WI38 (cell line): Measurements from ENCODE around the gene ECM2.
A peak's percentile ranks its signal among the peaks of the same experiment; 100 is the strongest.

Experiments
- H3K4me3 ChIP-seq: 2 replicates; pipeline ENCODE4 v1.5.1; 2011; ENCODE audit warnings: low read depth, mild to moderate bottlenecking, control low read depth, low read length
- TF ChIP-seq, protein P1 (sequence below): IDR thresholded peaks from 2 replicates; pipeline ENCODE4 v1.5.1; 2012; ENCODE audit warnings: low read depth, mild to moderate bottlenecking, control low read depth, low read length

The ECM2 gene

DNA sequence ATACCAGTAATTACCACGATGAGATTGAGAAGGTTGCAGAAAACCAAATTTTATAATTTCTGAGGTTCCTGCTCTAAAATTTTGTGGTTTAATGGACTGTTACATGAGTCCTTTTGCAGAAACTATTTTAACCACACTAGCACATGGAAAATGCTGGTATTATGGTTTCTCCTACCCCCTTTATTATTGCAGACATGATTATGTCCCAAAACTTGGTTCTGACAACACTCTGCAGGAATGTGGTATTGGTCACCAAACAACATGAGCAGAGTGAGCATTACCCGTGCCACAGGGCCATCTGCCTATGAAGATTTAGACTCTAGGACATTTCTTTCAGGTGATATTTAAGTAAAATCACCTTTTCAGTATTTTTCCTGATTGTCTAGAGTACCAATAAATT, 2.8 kb upstream of the ECM2 start:
- H3K4me3 ChIP-seq, result no peak overlapping the region
- TF ChIP-seq, protein P1, sequence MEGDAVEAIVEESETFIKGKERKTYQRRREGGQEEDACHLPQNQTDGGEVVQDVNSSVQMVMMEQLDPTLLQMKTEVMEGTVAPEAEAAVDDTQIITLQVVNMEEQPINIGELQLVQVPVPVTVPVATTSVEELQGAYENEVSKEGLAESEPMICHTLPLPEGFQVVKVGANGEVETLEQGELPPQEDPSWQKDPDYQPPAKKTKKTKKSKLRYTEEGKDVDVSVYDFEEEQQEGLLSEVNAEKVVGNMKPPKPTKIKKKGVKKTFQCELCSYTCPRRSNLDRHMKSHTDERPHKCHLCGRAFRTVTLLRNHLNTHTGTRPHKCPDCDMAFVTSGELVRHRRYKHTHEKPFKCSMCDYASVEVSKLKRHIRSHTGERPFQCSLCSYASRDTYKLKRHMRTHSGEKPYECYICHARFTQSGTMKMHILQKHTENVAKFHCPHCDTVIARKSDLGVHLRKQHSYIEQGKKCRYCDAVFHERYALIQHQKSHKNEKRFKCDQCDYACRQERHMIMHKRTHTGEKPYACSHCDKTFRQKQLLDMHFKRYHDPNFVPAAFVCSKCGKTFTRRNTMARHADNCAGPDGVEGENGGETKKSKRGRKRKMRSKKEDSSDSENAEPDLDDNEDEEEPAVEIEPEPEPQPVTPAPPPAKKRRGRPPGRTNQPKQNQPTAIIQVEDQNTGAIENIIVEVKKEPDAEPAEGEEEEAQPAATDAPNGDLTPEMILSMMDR, result no peak

DNA sequence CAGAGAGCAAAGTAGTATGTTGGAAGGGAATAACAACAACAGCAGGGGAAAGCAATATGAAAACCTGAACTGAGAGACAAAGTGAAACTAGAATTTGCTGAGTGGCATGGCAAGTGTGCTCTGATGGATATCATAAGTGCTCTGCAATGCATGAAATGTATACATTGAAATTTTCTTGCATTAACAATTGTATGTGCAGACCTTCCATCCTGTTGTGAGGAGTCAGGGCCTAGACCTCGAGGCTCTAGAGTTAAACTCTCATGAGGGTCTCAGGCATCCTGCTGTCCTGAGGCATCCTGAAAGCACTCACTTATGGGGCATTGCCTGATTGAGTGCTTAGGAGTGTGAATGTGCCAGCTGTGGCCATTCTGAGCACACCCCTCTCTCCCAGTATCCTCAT, 1.1 kb downstream of the ECM2 start:
- TF ChIP-seq, protein P1, result no peak
- H3K4me3 ChIP-seq, result peak overlapping the region; percentile 41

GRCh38 chr9:92534204-92534603, 1.6 kb downstream of the ECM2 start:
- H3K4me3 ChIP-seq, result peak overlapping the region; percentile 41
- TF ChIP-seq, protein P1, result no peak

GRCh38 chr9:92530893-92531292, 4.9 kb downstream of the ECM2 start:
- no peak overlapping the region for H3K4me3 ChIP-seq
- TF ChIP-seq, protein P1, result no peak

DNA sequence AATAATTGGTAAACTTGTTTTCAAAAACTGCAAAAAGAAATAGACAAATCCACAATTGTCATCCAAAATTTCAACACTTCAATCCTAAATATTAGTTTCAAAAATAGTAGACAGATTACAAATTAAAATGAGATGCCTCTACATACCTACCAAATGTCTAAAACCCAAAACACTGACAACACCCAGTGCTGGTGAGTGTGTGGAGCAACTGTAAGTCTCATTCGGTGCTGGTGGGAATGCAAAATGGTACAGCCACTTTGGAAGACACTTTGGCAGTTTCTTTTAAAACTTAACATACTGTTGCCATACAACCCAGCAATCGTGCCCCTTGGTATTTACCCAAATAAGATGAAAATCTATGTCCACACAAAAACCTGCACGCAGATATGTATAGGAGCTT, 6.7 kb downstream of the ECM2 start:
- TF ChIP-seq, protein P1, result no peak
- H3K4me3 ChIP-seq, result no peak overlapping the region

DNA sequence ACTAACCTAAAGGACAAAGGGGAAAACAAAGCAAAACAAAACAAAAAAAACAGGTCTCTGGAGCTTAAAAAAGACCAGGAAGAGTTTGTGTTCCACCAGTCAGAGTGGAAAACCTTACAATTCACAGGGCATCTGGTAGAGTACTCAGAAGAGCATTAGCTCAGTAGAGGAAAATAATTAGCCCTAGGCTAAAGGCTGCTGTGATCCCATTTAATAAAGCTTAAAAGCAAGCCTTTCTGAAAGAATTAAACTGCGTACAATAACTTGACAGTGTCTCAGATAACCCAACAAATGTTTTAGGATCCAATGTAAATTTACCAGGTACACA, 7.3 kb downstream of the ECM2 start:
- H3K4me3 ChIP-seq, result no peak overlapping the region
- TF ChIP-seq, protein P1, result no peak

- H3K4me3 ChIP-seq, result no peak overlapping the region
- TF ChIP-seq, protein P1, result no peak
These were observed 7.8 kb downstream of the ECM2 start for GRCh38 chr9:92527832-92528521.
